IPS-18c (cell line): ENCODE measurements around the gene TTC21B.

Source experiments
- H3K4me3 ChIP-seq: 2 replicates; pipeline ENCODE4 v1.7.0; 2013; ENCODE audit warnings: low read depth, mild to moderate bottlenecking, low read length, moderate library complexity; ENCODE audit not compliant: insufficient read depth
- H3K9me3 ChIP-seq: one replicate; pipeline ENCODE4 v1.6.1; 2013; ENCODE audit warnings: mild to moderate bottlenecking, low read length, moderate library complexity; ENCODE audit not compliant: control insufficient read depth, insufficient read depth

TTC21B gene

DNA sequence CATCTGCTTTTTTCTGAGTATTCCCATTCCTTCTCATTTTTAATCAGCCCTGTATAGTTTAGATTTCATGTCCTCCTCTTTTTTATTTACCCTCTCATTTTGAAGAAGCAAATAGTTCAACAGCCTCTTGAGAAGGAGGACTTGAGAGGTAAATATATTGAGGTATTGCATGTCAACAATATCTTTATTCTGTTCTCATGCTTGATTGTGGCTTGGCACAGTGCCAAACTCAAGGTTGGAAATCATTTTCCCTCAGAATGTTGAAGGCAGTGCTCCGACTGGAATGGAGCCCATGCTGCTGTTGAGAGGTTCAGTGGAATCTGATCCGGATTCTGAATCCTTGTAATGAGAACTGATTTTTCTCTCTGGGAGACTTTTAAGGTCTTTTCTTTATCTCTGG is 128.5 kb downstream of the TTC21B start:
- Histone ChIP-seq H3K9me3 (no peaks in the 10 kb centered on the region), H3K4me3 (no peak overlapping the region)
